ENCODE measurements around the gene GID8. TPM values are rescaled to one million over a fixed set of nuclear protein-coding genes. Genes with fewer than 3 reads are reported as not detected.

Gene GID8
- total RNA-seq, 1 experiment from 2014 or later, result 64.3 TPM

DNA sequence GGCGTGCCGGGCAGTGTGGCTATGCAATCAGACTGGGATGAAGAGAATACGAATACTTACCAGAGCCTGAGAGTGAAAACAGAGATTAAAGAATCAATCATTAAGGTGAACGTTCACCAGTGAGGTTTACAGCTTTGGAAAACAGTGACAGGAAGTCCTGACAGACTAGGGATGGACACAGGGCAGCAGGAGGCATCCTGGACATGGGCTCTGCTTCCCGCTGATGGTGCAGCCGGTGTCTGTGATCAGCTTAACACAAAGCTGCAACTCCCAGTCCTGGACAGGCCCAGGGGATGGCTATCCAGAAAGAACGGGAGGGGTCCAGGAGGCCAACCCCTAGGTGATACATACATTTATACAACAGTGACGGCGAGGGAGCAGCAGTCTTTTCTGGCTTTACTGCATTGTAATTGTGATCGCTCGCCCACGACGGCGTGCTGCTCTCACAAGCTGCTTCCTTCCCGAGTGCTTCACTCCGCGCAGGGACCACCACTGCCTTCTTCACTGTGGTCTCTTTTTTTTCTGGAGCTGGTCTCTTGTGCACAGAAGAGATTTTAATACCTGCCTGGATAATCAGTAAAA is 32.3 kb upstream of the GID8 start:
- BruUV-seq (replicated peaks), result no TSS peak
- H3K36me3 Mint-ChIP-seq (ENCODE audit: insufficient read depth, unreplicated experiment), result peaks cover 97% of the 10 kb centered on the region
- H3K27me3 Mint-ChIP-seq (ENCODE audit: unreplicated experiment), result no peaks in the 10 kb centered on the region
- intact Hi-C loops (cut with micrococcal nuclease; ENCODE audit: unreplicated experiment), result no loop called here
- no peak overlapping the region for H3K27ac Mint-ChIP-seq (ENCODE audit: unreplicated experiment)
- no peak for DNase-seq
- H3K9me3 Mint-ChIP-seq (ENCODE audit: low read depth, unreplicated experiment), result no peaks in the 10 kb centered on the region
- TF ChIP-seq, protein P1, sequence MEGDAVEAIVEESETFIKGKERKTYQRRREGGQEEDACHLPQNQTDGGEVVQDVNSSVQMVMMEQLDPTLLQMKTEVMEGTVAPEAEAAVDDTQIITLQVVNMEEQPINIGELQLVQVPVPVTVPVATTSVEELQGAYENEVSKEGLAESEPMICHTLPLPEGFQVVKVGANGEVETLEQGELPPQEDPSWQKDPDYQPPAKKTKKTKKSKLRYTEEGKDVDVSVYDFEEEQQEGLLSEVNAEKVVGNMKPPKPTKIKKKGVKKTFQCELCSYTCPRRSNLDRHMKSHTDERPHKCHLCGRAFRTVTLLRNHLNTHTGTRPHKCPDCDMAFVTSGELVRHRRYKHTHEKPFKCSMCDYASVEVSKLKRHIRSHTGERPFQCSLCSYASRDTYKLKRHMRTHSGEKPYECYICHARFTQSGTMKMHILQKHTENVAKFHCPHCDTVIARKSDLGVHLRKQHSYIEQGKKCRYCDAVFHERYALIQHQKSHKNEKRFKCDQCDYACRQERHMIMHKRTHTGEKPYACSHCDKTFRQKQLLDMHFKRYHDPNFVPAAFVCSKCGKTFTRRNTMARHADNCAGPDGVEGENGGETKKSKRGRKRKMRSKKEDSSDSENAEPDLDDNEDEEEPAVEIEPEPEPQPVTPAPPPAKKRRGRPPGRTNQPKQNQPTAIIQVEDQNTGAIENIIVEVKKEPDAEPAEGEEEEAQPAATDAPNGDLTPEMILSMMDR (IDR thresholded peaks at IDR 0.05; ENCODE audit: unreplicated experiment), result no peak
- CTCF ChIA-PET, result no interaction called here
- H3K4me1 Mint-ChIP-seq (ENCODE audit: low read depth, unreplicated experiment), result peaks cover 10% of the 10 kb centered on the region
- H3K4me3 Mint-ChIP-seq (ENCODE audit: low read depth, unreplicated experiment), result no peak overlapping the region

DNA sequence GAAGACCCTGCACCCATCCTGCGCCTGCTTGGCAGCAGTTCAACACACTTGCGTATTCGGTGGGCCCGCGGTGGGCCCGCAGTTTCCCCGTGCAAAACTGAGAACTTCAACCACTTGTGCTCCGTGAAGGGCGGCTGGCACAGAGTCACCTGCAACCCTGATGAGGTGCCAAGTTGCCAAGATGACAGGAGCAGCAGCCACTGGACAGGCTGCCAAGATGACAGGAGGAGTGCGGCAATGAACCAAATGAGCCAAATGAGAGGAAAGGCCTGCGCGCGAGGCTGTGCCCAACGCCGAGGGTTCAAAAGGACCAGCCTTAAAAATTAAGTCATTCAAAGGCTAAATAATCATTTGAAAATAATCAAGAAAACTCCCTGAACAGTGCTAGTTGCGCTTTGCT is 31.7 kb upstream of the GID8 start:
- Mint-ChIP-seq H3K4me1 (ENCODE audit: low read depth, unreplicated experiment) (peaks cover 4% of the 10 kb centered on the region), H3K27me3 (ENCODE audit: unreplicated experiment) (no peaks in the 10 kb centered on the region), H3K4me3 (ENCODE audit: low read depth, unreplicated experiment) (no peak overlapping the region), H3K36me3 (ENCODE audit: insufficient read depth, unreplicated experiment) (peaks cover 95% of the 10 kb centered on the region), H3K27ac (ENCODE audit: unreplicated experiment) (no peak overlapping the region), H3K9me3 (ENCODE audit: low read depth, unreplicated experiment) (no peaks in the 10 kb centered on the region)
- no peak for DNase-seq
- intact Hi-C loops (cut with micrococcal nuclease; ENCODE audit: unreplicated experiment), result no loop called here
- CTCF ChIA-PET, result no interaction called here
- BruUV-seq (replicated peaks), result no TSS peak
- TF ChIP-seq, protein P1 (IDR thresholded peaks at IDR 0.05; ENCODE audit: unreplicated experiment), result no peak

DNA sequence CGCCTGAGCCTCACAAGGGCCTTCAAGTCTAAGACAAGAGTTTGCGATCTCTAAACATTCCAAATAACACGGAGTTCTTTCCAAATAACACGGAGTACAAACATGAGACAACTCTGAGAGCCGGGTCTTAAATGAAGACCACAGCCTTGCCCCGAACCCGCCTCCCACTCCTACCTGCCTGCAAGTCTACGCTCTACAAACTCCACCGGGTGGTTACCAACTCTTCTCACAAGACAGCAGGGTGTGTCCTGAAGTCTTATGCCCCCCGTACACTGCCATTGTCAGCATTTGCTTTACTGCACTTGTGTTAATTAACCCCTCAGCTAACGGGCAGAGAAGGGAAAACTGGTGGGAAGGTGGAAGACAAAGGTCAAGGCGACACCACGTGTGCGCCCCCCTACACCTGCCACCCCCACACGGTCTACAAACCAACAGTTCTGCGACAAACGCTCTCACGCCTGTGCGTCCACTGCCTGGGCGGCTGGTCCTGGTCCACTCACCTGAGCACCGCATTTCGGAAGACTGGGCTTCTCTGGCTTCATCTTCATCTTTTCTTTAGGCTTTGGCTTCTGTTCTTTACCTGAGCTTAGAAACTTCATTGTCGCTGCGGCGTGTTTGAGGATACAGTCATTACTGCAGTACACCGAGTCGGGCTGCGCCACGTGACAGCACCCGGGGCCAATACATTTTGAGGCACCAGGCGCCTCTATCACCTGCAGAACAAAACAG is 31.1 kb upstream of the GID8 start:
- DNase-seq, result no peak
- H3K27ac Mint-ChIP-seq (ENCODE audit: unreplicated experiment), result no peak overlapping the region
- H3K27me3 Mint-ChIP-seq (ENCODE audit: unreplicated experiment), result no peaks in the 10 kb centered on the region
- H3K4me1 Mint-ChIP-seq (ENCODE audit: low read depth, unreplicated experiment), result no peaks in the 10 kb centered on the region
- no peaks in the 10 kb centered on the region for H3K9me3 Mint-ChIP-seq (ENCODE audit: low read depth, unreplicated experiment)
- BruUV-seq (replicated peaks), result no TSS peak
- TF ChIP-seq, protein P1 (IDR thresholded peaks at IDR 0.05; ENCODE audit: unreplicated experiment), result no peak
- CTCF ChIA-PET, result interaction anchor here (0.6 to 1.2 kb wide), 6 partner anchors 10 to 165 kb away, joined by 3 to 5 read pairs (median 4); partner anchors contain the start of gene GID8
- H3K4me3 Mint-ChIP-seq (ENCODE audit: low read depth, unreplicated experiment), result no peak overlapping the region
- intact Hi-C loops (cut with micrococcal nuclease; ENCODE audit: unreplicated experiment), result no loop called here
- peaks cover 95% of the 10 kb centered on the region for H3K36me3 Mint-ChIP-seq (ENCODE audit: insufficient read depth, unreplicated experiment)

DNA sequence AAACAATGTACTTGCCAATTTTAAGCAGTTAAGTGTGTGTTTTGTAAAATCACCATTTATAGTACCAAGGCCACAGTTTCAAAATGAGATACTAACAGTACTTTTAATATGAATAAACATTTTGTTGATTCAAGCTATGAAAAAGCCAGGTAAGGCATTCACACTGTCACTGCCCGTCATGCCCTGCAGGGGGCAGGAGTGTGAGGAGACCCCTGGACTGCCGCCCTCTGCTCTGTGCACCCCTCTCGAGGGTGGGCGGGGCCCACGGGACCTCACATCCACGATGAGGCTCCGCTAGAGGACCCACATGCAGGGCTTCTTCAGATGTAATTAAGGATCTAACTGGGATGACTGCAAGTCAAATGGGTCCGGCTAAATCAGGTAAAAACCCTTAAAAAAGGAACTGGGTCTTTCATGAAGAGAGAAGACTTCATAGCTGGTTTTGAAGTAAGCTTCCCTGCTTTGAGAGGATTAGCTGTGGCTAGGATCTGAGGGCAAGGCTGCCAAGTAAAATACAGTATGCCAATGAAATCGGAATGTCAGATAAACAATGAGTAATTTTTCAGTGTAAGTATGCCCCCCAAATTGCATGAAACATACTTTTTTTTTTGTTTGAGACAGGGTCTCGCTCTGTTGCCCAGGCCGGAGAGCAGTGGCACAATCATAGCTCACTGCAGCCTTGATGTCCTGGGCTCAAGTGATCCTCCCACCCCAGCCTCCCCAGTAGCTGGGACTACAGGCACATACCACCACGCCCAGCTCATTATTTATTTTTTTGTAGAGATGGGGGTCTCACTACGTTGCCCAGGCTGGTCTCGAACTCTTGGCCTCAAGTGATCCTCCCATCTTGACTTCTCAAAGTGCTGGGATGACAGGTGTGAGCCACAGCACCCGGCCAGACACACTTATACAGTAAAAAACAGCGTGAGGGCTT is 30.3 kb upstream of the GID8 start:
- TF ChIP-seq, protein P1 (IDR thresholded peaks at IDR 0.05; ENCODE audit: unreplicated experiment), result peak; percentile 83
- peaks cover 90% of the 10 kb centered on the region for H3K36me3 Mint-ChIP-seq (ENCODE audit: insufficient read depth, unreplicated experiment)
- CTCF ChIA-PET, result interaction anchor here (0.6 to 1.2 kb wide), 6 partner anchors 9 to 164 kb away, joined by 3 to 5 read pairs (median 4); partner anchors contain the start of gene GID8
- H3K4me1 Mint-ChIP-seq (ENCODE audit: low read depth, unreplicated experiment), result no peaks in the 10 kb centered on the region
- no peak for DNase-seq
- no peaks in the 10 kb centered on the region for H3K27me3 Mint-ChIP-seq (ENCODE audit: unreplicated experiment)
- no peak overlapping the region for H3K27ac Mint-ChIP-seq (ENCODE audit: unreplicated experiment)
- no peak overlapping the region for H3K4me3 Mint-ChIP-seq (ENCODE audit: low read depth, unreplicated experiment)
- no peaks in the 10 kb centered on the region for H3K9me3 Mint-ChIP-seq (ENCODE audit: low read depth, unreplicated experiment)
- intact Hi-C loops (cut with micrococcal nuclease; ENCODE audit: unreplicated experiment), result no loop called here
- BruUV-seq (replicated peaks), result no TSS peak

Measured in Calu3 (cell line).